ENCODE results near the gene P2RY11. TPM values are rescaled to one million over a fixed set of nuclear protein-coding genes. Genes with fewer than 3 reads are reported as not detected.

Gene P2RY11
- total RNA-seq (2012; rRNA removed) = 0.54 and 0.56 TPM in 2 replicates
- polyA plus RNA-seq (2012; rRNA removed) = 4.5 and 6.6 TPM in 2 replicates
- polyA plus RNA-seq (2012; cell fraction: cytosol; rRNA removed) = 1.3 and 3.6 TPM in 2 replicates
- polyA plus RNA-seq (2012; cell fraction: nucleus; rRNA removed; ENCODE audit: low replicate concordance) = 30.7 and 82.4 TPM in 2 replicates
- Bru-seq, nascent RNA = percentile 68 among the genes with signal in this experiment
- BruChase-seq, experiment 1, labeled RNA remaining after a 6-hour chase = percentile 72 among the genes with signal in this experiment
- percentile 76 among the genes with signal in this experiment for BruChase-seq, experiment 2, labeled RNA remaining after a 2-hour chase
- long read RNA-seq, partial matches to known transcripts = 0 of 5 reads
- long read RNA-seq, other reads (novel, unspliced or antisense) = 5 of 5 reads

GRCh38 chr19:10111405-10111811, at the start of gene P2RY11:
Gene P2RY11 (plus strand): TSS chr19:10111693. CDS start chr19:10111722, 29 bp downstream.
- intact Hi-C loops (cut with micrococcal nuclease) = no loop called here
- no TSS peak for BruUV-seq (replicated peaks)
- Histone ChIP-seq H3K27ac (ENCODE audit: insufficient read depth, low read length) (no peak within 1 kb of the TSS), H4K8ac (ENCODE audit: low read depth in 2 of 2, low read length in 2 of 2) (peak within 1 kb of the TSS in 1 of 2 experiments; percentile 33; a peak in 1 of 4 replicates), H3K27me3 (ENCODE audit: control insufficient read depth, insufficient read depth, low read length) (no peaks in the 10 kb centered on the region), H3K56ac (ENCODE audit: extremely low read depth, insufficient read depth, low read length) (no peak within 1 kb of the TSS), H3K9me1 (ENCODE audit: insufficient read depth, low read length) (no peaks in the 10 kb centered on the region), H4K91ac (ENCODE audit: insufficient read depth, low read depth, low read length) (no peak within 1 kb of the TSS), H2BK5ac (ENCODE audit: low read depth, low read length, poor library complexity, severe bottlenecking) (peak within 1 kb of the TSS; percentile 14), H3K4me1 (ENCODE audit: control insufficient read depth, insufficient read depth, low read length) (peaks cover 2% of the 10 kb centered on the region), H3K23ac (ENCODE audit: low read depth, low read length) (no peak within 1 kb of the TSS), H3K14ac (replicated peaks; ENCODE audit: low read depth, low read length) (no peak within 1 kb of the TSS), H3K4ac (ENCODE audit: low read depth, low read length) (no peak within 1 kb of the TSS), H2AK5ac (ENCODE audit: low read depth, low read length) (no peak within 1 kb of the TSS), H3K9me3 (ENCODE audit: control insufficient read depth, insufficient read depth, low read length) (no peaks in the 10 kb centered on the region), H2BK15ac (ENCODE audit: low read depth, low read length) (no peak within 1 kb of the TSS), H4K5ac (ENCODE audit: low read depth, low read length) (no peak within 1 kb of the TSS), H2AK9ac (replicated peaks; ENCODE audit: low read depth, low read length, poor library complexity) (peak within 1 kb of the TSS; percentile 76), H3K18ac (ENCODE audit: low read depth, low read length) (no peak within 1 kb of the TSS), H2BK120ac (ENCODE audit: low read depth, low read length) (no peak within 1 kb of the TSS), H4K20me1 (ENCODE audit: insufficient read depth, low read length) (peaks cover 19% of the 10 kb centered on the region), H3K4me3 (ENCODE audit: insufficient read depth, low read depth, low read length) (no peak within 1 kb of the TSS), H3K9ac (ENCODE audit: low read depth, low read length) (no peak within 1 kb of the TSS), H2AFZ (replicated peaks; ENCODE audit: low read length, poor library complexity) (peak within 1 kb of the TSS; percentile 32), H2BK20ac (ENCODE audit: low read depth, low read length) (no peak within 1 kb of the TSS), H3K36me3 (ENCODE audit: control insufficient read depth, insufficient read depth, low read length) (peaks cover 60% of the 10 kb centered on the region), H3K79me1 (ENCODE audit: low read depth in 1 of 2, low read length in 2 of 2) (peaks cover 16 to 43% of the 10 kb centered on the region in 2 experiments), H3K4me2 (ENCODE audit: low read depth, low read length) (no peak within 1 kb of the TSS)
- ATAC-seq (ENCODE audit: low read depth) (no peak), DNase-seq (no peak)
- ChIA-PET POLR2A (ENCODE audit: unreplicated experiment) (no interaction called here), CTCF (no interaction called here)
- WGBS, 2 experiments (ENCODE audit: extremely low coverage in 2 of 2, insufficient read length in 1 of 2) = 60% methylated on average over 1 of the region's 8 CpGs; no CpG with 5 or more reads in 1 of the 2 experiments
- TF ChIP-seq FOS (IDR thresholded peaks at IDR 0.05; ENCODE audit: low read depth, low read length) = no peak
- TF ChIP-seq USF2 (IDR thresholded peaks at IDR 0.05; ENCODE audit: low read depth, low read length) = no peak
- TF ChIP-seq, protein P1, sequence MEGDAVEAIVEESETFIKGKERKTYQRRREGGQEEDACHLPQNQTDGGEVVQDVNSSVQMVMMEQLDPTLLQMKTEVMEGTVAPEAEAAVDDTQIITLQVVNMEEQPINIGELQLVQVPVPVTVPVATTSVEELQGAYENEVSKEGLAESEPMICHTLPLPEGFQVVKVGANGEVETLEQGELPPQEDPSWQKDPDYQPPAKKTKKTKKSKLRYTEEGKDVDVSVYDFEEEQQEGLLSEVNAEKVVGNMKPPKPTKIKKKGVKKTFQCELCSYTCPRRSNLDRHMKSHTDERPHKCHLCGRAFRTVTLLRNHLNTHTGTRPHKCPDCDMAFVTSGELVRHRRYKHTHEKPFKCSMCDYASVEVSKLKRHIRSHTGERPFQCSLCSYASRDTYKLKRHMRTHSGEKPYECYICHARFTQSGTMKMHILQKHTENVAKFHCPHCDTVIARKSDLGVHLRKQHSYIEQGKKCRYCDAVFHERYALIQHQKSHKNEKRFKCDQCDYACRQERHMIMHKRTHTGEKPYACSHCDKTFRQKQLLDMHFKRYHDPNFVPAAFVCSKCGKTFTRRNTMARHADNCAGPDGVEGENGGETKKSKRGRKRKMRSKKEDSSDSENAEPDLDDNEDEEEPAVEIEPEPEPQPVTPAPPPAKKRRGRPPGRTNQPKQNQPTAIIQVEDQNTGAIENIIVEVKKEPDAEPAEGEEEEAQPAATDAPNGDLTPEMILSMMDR (conservative IDR thresholded peaks at IDR 0.05; ENCODE audit: low read depth, low read length) = no peak
- in situ Hi-C loops (cut with MboI; ENCODE audit: low sequenced_read_pairs) = no loop called here
- dilution Hi-C loops (cut with HindIII; ENCODE audit: low sequenced_read_pairs, unreplicated experiment) = no loop called here

Measured in IMR-90 (cell line).